Left lobe of liver (tissue), 2 donors: ENCODE measurements around the gene ZRANB1. TPM values are rescaled to one million over a fixed set of nuclear protein-coding genes. Genes with fewer than 3 reads are reported as not detected.

ENCODE experiments used
- ATAC-seq: fragments of 200-7000 bp; cut with Tn5 transposase; one replicate; pipeline ENCODE4 v1.9.1; 2020; ENCODE audit warnings: mild to moderate bottlenecking, moderate library complexity
- DNase-seq: peaks from one replicate; pipeline ENCODE4 v3.0.0-alpha.2; 2020; ENCODE audit warnings: low spot score
- total RNA-seq: library from RNA; stranded (reverse); gene quantifications from one replicate; pipeline ENCODE4 v1.2.1, GENCODE V29; 2021
- donor health status: DM: no; HTN: no; CAD: no; lungs with moderate emphysema.
- donor health status: DM: no; HTN: yes; CAD: no.

The ZRANB1 gene
- total RNA-seq, 1 donor from 2014 or later = 11.6 TPM

GRCh38 chr10:125032474-125033020 lies 90.6 kb downstream of the ZRANB1 start:
- no peak for DNase-seq

DNA sequence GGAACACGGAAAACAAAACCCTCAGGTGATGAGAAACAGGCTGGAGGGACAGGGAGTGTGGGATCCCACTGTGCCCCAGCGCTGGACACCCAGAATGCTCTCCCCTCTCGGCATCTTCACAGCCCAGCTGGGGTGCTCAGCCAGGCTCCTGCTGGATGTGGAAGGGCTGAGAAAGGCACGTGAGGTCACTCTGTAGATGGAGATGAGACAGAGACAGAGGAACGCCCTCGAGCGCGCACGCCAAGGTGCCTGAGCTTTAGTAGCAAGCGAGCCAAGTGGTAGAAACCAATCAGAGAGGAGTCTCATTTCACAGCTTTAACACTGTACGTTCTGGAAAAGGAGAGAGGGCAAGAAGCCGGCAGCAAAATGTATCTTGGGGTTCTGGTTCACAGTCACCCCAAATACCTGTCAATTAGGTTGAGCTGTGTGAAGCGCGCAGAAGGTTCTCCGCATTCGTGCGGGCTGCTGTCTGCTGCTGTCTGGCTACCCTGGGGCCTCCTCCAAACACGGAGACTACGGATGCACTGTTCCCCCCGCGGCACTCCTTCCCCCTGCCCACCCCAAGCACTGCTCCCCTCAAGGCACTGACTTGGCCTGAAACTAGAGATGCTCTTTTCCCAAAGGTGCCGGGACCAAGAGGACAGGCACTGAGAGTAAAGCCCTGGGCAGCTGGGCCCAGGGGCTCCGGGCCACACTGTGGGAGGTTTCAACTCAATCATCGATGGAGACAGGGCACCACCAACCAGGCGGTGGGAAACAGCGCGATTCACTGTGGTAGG lies 91.4 kb downstream of the ZRANB1 start:
- ATAC-seq (no peak), DNase-seq (no peak)

More at GRCh38 chr10:125032474-125033020, 90.6 kb downstream of the ZRANB1 start:
- no peak for ATAC-seq

DNA sequence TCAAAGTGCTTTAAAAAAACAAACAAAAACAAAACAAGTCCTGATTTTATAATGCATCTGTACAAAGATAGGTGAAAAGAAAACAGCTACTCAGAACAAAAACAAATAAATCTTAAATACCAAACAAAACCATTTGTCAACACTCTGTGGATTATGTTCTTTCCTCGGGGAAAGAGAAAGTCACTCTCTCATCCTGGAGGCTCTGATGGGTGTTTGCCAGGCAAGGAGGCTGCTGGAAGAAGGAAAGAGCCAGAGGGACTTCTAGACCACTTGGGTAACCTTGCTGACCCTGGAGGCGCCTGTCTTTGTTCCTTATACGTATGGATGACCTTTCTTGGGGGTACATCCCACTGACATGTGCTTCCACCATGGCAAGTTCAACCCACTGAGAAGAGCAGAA lies 92.8 kb downstream of the ZRANB1 start:
- no peak for DNase-seq
- no peak for ATAC-seq

- DNase-seq (no peak), ATAC-seq (no peak)
Measured at GRCh38 chr10:125035136-125035535, 93.2 kb downstream of the ZRANB1 start.

GRCh38 chr10:125035588-125036295 lies 93.8 kb downstream of the ZRANB1 start:
- ATAC-seq (no peak), DNase-seq (no peak)

DNA sequence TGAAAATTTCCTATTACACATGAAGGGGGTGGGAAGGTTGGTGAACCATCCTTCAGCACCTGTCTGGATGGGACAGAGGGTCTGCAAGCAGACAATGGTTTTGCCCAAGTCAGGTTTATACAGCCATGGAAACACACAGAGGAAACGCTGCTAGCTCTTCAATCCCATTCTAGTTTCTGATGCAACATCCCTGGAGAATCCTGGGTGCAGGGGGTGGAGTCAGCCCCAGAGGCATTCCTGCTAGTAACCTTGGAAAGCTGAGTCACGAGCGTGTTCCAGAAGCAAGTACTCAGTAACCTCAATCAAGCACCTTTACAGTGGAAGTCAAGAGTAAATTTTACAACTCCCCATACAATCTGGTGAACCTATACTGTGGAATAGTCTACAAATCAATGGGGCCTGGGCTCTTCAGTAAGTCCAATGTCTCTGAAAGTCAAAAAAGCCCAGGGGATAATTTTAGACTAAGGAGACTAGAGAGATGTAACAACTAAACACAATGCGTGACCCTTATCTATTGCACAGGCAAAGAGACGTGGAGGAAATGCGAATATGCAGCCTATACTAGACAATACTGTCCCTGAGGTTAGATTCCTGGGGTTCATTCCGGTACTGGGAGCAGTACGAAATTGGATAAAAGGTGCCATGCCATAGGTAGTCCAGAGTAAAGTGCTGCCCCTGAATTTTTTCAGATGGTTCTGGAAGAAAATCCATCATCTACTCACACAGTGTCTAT lies 95.4 kb downstream of the ZRANB1 start:
- ATAC-seq (no peak), DNase-seq (no peak)

Other genes starting within 250 kb of the ZRANB1 start
- gene FAM53B, start 197.7 kb upstream of the ZRANB1 start, total RNA-seq = 5.7 TPM
- 6.8 TPM for gene EEF1AKMT2, start 150.2 kb upstream of the ZRANB1 start, total RNA-seq
- gene ABRAXAS2, start 140.3 kb upstream of the ZRANB1 start, total RNA-seq = 6.6 TPM
- 5.8 TPM for gene CTBP2, start 218.4 kb downstream of the ZRANB1 start, total RNA-seq